DMS153 treated with DMSO at 0.1 percent for 48 hours (cell line): ENCODE measurements around the gene KDM2B.
A peak's percentile ranks its signal among the peaks of the same experiment; 100 is the strongest.
"Not testable (repeated sequence)": the region's sequence is repeated elsewhere in the genome, so short reads cannot be mapped to it uniquely, and the experiment has no call there.

Experiments used
- DNase-seq: peaks from one replicate; lab custom pipeline; 2025; ENCODE audit not compliant: unreplicated experiment; lab: John Stamatoyannopoulos, UW

The KDM2B gene

DNA sequence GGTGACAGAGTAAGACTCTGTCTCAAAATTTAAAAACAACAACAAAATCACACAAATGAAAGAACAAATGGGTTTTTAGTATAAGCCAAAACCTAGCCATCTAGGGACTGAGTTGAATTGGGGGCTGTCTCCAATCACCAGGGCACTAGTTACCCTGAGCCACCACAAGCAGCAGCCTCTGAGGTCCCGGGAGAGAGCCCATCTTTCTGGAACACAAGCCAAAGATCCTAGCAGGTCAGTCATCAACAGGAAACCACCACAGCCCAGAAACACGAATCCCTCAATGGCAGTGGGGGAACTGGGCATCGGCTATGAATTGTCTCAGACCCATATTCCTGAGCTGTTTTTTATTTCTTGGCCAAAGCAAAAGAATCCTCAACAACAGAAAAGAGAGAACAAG is 75.3 kb downstream of the KDM2B start:
- no peak for DNase-seq

DNA sequence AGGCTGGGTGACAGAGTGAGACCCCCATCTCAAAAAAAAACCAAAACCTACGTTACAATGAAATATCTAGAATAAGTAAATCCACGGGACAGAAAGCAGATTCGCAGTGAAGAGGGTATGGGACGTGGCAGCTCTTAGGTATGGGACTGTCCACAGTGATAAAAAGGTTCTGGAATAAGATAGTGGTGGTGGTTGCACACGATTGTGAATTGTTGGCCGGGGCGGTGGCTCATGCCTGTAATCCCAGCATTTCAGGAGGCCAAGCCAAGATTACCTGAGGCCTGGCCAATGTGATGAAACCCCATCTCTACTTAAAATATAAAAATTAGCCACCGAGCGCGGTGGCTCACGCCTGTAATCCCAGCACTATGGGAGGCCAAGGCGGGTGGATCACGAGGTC is 76.3 kb downstream of the KDM2B start:
- DNase-seq, result no peak

DNA sequence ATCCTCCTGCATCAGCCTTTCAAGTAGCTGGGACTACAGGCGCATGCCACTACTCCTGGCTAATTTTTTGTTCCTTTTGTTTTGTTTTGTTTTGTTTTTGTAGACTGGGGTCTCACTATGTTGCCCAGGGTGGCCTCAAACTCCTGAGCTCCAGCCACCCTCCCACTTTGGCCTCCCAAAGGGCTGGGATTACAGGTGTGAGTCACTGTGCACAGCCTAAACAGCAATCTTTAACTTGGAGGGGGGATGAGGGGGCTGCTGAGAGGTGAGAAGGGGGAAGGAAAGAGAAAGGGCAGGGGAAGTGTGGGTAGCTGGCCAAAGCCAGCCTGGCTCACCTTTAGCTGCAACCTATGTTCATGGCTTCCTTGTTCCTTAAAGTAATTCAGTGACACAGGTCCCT is 77.4 kb downstream of the KDM2B start:
- no peak for DNase-seq

DNA sequence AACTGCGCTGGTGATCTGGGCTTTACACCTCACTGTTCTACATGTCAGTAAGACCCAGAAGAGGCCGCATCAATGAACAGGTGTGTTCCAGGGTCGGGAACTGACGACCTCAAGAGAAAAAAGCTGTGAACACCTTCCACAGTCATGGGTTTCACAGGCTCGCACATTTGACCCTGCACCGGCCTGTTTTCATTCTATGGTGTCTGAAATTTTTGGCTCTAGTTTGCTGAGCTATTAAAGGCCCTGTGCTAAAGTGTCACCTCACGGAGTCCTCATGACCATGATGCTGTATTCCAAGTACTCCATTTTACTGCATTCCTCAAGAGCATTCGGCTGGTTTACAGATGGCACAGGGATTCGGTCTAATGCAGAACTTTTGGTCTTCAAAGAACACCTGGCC is 78.9 kb downstream of the KDM2B start:
- no peak for DNase-seq

DNA sequence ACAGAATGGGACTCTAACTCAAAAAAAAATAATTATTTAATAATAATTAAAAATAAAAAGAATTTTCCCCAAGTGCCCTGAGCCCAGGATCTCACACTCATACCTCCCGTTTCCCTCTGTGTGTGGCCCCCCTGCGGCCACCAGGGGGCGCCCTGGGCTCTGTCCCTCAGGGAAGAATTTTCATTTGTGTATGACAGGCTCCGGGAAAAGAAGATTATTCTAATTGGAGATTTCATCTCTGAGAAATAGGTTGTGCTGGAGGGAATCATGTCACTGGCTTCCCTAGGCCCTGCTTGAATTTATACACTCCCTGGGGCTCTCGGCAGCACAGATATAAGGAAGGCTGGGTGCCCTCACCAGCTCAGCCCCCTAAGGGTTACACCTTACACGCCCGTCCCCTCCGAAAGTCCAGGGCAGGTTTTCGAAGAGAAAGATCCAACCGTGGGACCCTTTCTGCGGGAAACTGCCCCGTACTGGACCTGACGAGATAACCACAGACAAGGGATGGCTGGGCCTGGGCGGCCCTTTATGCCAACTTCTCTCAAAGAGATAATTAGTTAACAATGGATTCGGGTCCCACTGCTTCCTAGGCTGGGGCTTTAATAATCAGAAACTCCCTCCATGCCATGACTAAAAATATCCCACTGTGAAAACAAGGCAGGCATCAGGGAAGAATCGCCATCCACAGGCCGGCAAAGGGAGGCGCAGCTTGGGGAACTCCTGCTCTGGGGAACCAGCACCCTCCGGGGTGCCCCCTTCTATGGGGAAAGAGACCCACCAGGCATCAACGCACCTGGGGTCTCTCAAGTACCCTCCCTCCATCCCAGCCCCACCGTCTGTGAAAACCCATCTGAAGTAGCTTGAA is 80.7 kb downstream of the KDM2B start:
- DNase-seq, result peak; percentile 27

DNA sequence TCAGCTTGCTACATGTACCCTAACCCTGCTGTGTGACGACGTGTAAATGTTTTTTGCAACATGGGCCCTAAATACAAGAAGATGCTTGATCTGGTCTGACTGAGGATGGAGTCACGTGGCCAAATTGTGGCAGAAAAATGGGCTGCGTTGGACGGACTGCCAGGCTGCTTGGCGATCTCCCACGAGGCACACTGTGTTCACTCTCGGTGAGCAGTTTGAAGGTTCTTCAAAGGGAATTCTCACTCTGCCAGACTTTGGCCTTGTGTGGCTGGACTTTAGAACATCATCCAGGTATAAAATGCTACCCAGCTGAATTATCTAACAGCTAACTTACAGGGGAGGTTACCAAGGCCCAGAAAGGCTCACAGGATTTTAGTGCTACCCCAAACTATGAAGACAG is 85.1 kb downstream of the KDM2B start:
- DNase-seq, result no peak

DNA sequence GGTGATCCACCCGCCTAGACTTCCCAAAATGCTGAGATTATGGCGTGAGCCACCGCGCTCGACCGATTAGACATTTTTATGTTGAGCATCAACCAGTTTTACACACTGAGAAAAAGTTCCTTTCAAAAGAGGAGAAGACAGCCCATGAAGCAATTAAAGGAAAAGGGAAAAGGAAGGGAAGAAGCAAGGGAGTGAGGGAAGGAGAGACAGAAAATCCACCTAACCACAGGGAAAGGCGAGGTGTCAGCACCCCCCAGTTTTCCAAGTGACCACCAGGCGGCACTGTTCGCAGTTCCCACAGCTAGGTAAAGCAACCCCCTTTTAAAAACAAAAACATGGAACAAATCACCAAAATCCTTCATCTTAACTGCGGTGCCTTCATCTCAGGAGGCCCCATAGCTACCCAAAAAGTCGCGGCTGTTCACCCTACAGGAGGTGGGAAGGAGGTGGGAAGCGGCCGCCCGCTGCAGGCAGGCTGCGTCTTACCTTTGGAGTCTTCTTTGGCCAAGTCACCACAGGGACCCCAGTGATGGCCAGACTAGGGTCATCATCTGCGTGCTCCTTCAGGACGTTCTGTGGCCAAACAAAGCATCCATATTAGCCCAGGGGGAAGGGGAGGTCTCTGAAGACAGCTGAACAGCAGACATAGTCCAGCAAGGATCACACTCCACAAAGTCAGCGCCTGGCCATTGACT is 86.6 kb downstream of the KDM2B start:
- no peak for DNase-seq

DNA sequence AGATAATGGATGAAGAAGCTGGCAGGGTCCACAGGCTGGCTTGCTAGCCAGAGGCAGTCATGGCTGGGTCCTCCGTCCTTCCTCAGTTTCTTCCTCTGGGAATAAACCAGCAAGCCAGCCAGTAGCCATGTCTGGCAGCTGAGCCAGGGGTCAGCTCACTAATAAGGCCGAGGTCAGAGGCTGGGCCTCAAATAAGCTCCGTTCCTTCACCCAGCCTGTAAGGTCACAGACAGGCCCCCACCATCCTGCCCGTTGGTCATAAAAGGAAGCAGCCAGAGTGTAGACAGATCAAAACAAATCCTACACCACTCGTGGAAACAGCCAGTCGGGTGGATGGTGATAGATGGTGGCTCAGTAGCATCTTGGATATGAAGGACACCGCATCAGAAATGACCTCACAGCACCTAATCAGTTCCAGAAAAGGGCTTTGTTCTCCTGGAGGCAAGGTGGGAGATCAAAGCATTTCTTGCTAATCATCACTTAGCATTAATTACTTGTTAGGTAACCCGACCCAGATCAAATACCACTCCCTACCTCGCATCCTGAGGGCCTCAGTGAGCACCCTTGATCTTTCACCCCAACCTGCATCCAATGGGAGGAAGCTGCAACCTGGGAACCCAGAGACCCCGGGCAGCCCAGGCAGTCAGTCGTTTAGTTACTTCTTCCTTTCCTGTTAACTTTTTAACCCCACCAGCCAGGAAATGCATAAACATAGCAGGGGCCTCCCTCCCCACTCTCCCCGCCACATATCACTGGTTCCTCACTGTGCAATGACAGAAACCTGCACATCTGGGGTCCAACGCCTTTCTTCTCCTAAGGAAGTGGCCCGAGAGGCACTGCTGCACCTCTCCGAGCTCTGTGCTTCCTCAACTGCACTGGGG is 90.2 kb downstream of the KDM2B start:
- DNase-seq, result no peak

DNA sequence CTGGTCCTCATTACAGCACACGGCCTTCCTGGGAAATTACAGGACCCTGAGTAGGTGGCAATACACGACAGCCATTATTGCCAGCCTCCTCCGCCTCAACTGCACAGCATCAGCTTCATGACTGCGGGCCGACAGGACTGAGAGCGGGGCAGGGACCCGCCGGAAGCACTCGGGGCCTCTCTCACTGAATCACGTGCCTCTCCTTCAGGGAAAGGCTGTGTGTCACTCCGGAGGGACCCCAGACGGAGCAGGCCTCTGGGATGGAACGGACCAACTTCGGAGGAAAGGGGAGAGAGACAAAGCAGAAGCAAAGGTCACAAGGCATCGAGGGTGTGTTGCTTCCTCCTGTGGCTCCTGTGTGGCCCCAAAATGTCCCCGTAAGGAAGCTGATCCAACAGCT is 90.9 kb downstream of the KDM2B start:
- no peak for DNase-seq

DNA sequence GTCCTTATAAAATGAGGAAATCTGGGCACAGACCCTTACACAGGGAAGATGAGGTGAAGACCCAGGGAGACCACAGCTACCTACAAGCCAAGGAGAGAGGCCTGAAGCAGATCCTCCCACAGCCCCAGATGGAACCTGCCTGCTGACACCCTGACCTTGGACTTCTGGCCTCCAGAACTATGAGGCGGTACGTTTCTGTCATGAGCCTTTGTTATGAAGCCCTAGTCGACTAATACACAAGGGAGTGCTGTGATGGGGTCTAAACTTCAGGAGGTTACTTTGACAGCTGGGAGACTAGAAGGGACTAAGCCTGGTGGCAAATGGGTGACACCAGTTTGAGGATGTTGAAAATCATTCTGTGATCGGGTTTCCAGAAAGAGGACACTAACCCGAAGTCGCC is 95.9 kb downstream of the KDM2B start:
- no peak for DNase-seq

DNA sequence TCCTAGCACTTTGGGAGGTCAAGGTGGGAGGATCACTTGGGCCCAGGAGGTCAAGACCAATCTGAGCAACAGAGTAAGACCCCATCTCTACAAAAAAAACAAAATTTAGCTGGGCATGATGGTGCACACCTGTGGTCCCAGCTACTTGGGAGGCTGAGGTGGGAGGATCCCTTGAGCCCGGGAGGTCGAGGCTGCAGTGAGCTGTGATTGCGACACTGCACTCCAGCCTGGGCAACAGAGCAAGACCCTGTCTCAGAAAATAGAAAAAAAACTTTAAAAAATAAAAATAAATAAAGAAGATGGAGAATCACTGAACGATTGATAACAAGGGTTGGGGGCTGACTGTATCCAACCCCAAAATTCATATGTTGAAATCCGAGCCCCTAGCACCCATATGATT is 96.3 kb downstream of the KDM2B start:
- DNase-seq, result not testable (repeated sequence)

DNA sequence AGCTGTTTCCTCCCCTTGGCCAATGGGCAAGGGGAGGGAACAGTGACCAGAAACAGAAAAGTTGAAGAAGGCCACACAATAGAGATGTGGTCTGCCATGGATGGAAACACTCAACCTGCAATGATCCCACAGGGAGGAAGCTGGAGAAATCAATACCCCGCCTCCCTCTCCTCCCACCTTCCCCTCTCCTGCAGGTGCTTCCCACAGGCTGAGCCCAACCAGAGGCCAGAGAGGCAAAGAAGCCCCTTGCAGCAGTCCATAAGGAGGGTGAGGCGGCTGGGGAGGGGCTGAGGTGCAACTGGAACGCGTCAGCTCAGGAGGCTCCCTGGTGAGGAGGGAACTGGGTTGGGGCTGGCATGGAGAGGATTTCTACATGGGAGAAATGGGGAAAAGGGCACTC is 96.9 kb downstream of the KDM2B start:
- no peak for DNase-seq

DNA sequence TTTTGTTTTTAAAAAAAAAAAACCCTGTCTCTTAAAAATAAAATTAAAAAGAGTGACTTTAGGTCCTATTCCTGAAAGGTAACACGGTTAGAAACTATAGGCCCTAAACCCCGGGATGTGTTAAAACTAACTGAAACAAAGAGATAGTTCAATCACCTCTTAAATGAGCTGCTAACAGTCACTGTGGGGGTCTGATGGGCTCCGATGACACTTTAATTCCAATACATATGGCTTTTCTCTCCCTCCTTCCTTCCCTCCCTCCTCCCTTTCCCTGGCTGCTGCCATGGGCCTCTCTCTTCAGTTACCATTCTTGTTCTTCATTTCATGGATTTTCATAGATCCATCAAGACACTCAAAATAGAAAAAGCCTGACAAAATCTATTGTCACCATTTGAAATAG is 104.3 kb downstream of the KDM2B start:
- no peak for DNase-seq

DNA sequence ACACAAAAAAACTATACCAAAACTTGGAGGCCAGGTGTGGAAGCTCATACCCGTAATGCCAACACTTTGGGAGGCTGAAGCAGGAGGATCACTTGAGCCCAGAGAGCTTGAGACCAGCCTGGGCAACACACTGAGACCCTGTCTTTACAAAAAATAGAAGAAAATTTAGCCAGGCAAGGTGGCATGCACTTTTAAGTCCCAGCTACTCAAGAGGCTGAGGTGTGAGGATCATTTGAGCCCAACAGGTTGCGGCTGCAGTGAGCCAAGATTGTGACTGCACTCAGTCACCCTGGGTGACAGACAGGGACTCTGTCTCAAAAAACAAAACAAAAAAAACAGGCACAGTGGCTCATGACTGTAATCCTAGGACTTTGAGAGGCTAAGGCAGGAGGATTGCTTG is 105.5 kb downstream of the KDM2B start:
- DNase-seq, result no peak

DNA sequence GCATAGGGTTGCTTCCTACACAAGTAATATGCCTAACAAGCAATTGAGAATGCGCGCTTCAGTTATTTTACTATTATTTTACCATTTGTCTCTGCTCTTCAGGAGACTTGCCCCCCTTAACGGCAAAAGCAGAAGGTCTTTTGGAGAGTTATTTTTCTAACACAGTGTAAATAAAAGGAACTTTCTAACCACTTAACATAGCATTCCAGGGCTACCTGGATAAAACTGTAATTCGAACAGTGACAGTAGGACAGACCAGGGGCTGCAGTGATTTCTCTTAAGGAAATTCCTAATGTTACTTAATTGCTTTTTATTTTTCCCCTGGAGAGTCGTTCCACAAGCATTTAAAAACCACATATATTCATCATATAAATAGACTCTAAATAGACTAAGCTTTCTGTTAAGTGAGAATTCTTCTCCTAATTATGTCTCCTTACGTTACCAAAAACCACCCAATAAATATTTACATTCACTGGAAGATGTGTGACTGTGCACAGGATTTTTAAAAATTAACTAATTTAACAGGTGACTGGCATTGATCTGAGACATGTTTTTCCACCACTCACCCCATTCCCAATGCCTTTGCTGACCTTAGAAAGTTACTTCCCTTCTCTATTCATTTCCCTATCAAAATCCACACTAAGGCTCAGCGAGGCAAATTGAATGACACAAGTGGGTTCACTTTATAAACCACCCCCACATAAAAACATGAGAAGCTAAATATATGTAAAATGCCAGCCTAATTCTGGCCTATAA is 108.5 kb downstream of the KDM2B start:
- no peak for DNase-seq

DNA sequence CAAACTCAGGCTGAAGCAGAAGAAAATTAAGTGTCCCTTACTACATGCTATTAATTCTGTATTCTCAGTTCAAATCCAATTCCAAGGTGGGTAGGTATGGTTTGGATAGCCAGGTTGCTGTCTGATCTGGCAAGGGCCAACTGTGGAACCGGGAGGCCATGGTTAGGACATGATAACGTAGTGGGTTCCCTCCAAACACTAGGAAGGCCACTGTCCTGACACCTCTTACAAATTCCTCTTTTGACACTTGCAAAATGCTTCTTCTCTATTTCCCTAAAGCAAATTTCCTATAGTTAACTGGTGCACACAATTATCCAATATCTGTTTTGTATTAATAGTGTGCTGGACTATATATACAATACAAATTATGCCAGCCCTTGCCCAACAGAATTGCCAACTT is 110.1 kb downstream of the KDM2B start:
- no peak for DNase-seq

DNA sequence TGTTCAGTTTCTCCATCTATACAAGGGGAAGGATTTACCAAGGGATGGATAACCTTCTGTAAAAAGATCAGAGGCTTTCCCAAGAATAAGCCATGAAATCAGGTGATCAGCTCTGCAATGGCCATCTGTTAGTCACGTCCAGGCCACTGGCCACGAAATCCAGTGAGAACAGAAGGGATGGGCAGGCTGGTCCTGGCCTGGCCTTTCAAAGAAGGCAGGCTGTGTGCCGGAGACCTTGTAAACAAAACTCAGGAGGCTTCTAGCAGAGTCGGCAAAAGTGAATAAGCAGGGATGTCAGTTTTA is 112.4 kb downstream of the KDM2B start:
- no peak for DNase-seq

DNA sequence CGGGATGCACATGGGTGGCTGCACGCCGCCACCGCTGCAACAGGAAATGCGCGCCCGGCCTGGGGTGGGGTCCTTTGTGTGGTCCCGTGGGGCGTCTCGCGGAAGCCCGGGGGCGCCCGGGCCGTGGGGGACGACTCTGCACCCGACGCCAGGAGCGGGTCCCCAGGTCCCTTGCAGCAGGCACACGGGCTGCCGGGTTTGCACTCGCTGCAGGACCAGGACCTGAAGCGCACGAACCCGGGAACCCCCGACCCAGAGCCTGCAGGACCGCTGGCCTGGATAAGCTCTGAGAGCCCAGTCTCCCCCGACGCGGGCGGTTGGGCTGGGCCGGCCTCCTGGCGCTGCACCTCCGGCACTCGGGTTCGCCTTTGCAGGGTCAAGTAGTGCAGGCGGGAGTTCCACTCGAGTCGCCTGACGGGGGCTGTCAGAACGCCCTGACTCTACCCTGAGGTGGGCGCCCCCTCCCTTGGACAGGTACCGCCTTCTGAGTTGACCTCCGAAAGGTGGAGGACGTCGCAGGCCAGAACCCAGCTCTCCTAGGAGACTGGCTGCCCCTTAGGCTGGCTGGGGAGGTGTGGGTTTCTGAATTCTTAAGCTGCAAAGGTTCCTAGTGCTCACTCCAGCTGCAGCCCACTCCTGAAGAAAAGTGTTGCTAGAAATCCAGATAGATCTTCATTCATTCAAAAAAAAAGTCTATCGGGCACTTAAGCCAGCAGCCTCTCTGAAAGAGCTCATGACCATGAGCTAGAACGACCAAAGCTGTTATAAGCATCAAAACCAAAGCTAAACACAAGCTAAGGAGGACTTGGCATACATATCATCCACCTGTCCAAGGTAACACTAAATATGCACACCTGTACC is 113.0 kb downstream of the KDM2B start:
- DNase-seq, result no peak

DNA sequence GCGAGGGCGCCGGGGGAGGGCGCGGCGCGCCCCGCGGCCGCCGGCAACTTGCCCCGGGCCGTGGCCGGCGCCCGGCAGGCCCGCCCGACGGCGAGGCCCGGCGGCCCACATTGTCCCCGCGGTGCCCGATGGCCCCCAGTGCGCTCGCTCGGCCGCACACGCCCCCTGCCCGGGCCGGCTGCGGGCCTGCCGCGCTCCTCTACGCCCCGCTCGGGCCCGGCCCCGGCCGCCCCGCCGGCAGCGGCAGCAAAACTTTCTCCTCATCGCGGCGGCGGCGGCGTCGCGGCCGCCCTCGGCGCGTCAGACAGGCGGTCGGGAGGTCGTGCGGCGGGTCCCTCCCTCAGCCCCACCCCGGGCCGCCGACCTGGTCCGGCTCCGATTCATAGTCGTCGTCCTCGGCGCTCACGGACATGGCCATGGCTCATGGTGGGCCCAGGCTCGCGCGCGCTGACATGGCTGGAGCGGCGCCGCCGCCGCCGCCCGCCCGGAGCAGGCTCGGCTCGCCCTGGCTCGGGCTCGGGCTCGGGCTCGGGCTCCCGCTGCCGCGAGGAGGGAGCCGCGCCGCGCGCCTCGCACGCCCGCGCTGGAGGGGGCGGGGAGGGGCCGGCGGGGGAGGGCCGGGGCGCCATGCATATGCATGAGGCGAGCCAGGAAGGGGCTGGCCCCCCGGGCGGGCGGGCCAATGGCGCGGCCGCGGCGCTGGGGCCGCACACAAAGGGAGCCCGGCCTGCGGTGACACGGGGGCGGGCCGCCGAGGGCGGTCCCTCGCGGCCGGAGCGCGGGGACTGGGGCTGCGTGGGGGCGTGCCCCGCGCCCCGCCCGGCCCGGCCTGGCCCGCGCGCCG is 113.8 kb downstream of the KDM2B start:
- DNase-seq, result peak; percentile 47
